ENCODE measurements around the gene KCNN1. TPM values are rescaled to one million over a fixed set of nuclear protein-coding genes. Genes with fewer than 3 reads are reported as not detected.

Gene KCNN1
- total RNA-seq, 1 experiment from 2014 or later, result 9.2 TPM

- Histone ChIP-seq H3K9ac (ENCODE audit: extremely low read depth, insufficient read length, low read length) (no peak overlapping the region), H4K8ac (replicated peaks; ENCODE audit: insufficient read length, low read depth, low read length) (no peak overlapping the region), H2BK12ac (ENCODE audit: insufficient read length, low read depth, low read length) (no peak overlapping the region), H4K91ac (ENCODE audit: insufficient read length, low read depth, low read length) (no peak overlapping the region), H3T11ph (ENCODE audit: low read length) (no peak overlapping the region), H3K4me1 (ENCODE audit: insufficient read depth, low read length) (peaks cover 3% of the 10 kb centered on the region; the same call in 1 of the 2 replicates), H3K56ac (ENCODE audit: insufficient read length, low read depth, low read length) (no peak overlapping the region), H3K18ac (ENCODE audit: insufficient read length, low read depth, low read length) (no peak overlapping the region), H3K27me3 (ENCODE audit: insufficient read depth, low read length) (no peaks in the 10 kb centered on the region), H4K20me1 (ENCODE audit: control insufficient read depth, insufficient read depth, insufficient read length) (no peaks in the 10 kb centered on the region), H4K5ac (ENCODE audit: insufficient read length, low read depth, low read length) (no peak overlapping the region), H3K9me3 (ENCODE audit: control insufficient read depth, low read depth, low read length) (no peaks in the 10 kb centered on the region), H2BK5ac (ENCODE audit: insufficient read length, low read length) (no peak overlapping the region), H3K27ac (ENCODE audit: insufficient read length, low read depth, low read length) (no peak overlapping the region), H3K4ac (ENCODE audit: low read depth, low read length) (no peak overlapping the region), H2BK20ac (ENCODE audit: low read depth, low read length, poor library complexity, severe bottlenecking) (no peak overlapping the region), H2AFZ (ENCODE audit: low read length) (no peak overlapping the region), H3K23me2 (ENCODE audit: insufficient read length, low read depth, low read length, poor library complexity, severe bottlenecking) (peaks cover 12% of the 10 kb centered on the region), H3K4me2 (ENCODE audit: insufficient read depth, insufficient read length, low read length) (no peak overlapping the region), H3K23ac (ENCODE audit: insufficient read length, low read depth, low read length) (no peak overlapping the region), H3K14ac (ENCODE audit: insufficient read depth, low read length) (no peak overlapping the region), H2BK15ac (ENCODE audit: low read depth, low read length) (no peak overlapping the region), H3K79me2 (ENCODE audit: insufficient read depth, low read length) (peaks cover 2% of the 10 kb centered on the region; the same call in 1 of the 2 replicates), H2AK5ac (ENCODE audit: insufficient read length, low read length) (no peak overlapping the region), H2BK120ac (ENCODE audit: low read depth, low read length, poor library complexity, severe bottlenecking) (no peak overlapping the region), H3K79me1 (ENCODE audit: insufficient read depth, low read depth, low read length, poor library complexity, severe bottlenecking) (no peaks in the 10 kb centered on the region)
- DNase-seq, result no peak
- H3K27me3 Mint-ChIP-seq (ENCODE audit: low read depth), result peaks cover 7% of the 10 kb centered on the region
- H3K4me1 Mint-ChIP-seq, result peaks cover 11 to 14% of the 10 kb centered on the region in 2 experiments
- no peaks in the 10 kb centered on the region for H3K36me3 Mint-ChIP-seq (ENCODE audit: insufficient read depth in 1 of 3, low read depth in 3 of 3)
- H3K4me3 Mint-ChIP-seq, result no peak overlapping the region
- H3K27ac Mint-ChIP-seq, result no peak overlapping the region
- no peak for TF ChIP-seq CTCF (conservative IDR thresholded peaks at IDR 0.05)
- H3K9me3 Mint-ChIP-seq, result peaks cover 0 to 3% of the 10 kb centered on the region in 2 experiments; a peak in 1 of 5 replicates
- no CpG with 5 or more reads among the region's 4 CpGs for WGBS (ENCODE audit: extremely low coverage, insufficient read length, low lambda C conversion rate)
These were observed 37.9 kb upstream of the KCNN1 start for GRCh38 chr19:17929056-17929455.

All from H9 (cell line).